Progenitor cell of endocrine pancreas (in vitro differentiated cells): Measurements from ENCODE around the gene OTUB2. TPM values are rescaled to one million over a fixed set of nuclear protein-coding genes. Genes with fewer than 3 reads are reported as not detected.
A peak's percentile ranks its signal among the peaks of the same experiment; 100 is the strongest.
"Not testable (repeated sequence)": the region's sequence is repeated elsewhere in the genome, so short reads cannot be mapped to it uniquely, and the experiment has no call there.

Experiments
- DNase-seq: peaks from one replicate; pipeline ENCODE4 v3.0.0; 2021; ENCODE audit warnings: low spot score; ENCODE audit not compliant: unreplicated experiment
- H3K27ac Mint-ChIP-seq: 2 replicates; pipeline ENCODE4 v1.8.0; 2021; ENCODE audit warnings: mild to moderate bottlenecking, moderate library complexity, mixed read lengths
- H3K27me3 Mint-ChIP-seq: 2 replicates; pipeline ENCODE4 v1.8.0; 2021; ENCODE audit warnings: mixed read lengths
- H3K36me3 Mint-ChIP-seq: 2 replicates; pipeline ENCODE4 v1.8.0; 2022; ENCODE audit warnings: mixed read lengths; ENCODE audit not compliant: insufficient read depth
- H3K4me1 Mint-ChIP-seq: 2 replicates; pipeline ENCODE4 v1.8.0; 2021; ENCODE audit warnings: low read depth, mixed read lengths
- H3K4me3 Mint-ChIP-seq: 2 replicates; pipeline ENCODE4 v1.8.0; 2021; ENCODE audit warnings: low read depth, mild to moderate bottlenecking, moderate library complexity, mixed read lengths
- H3K9me3 Mint-ChIP-seq: 2 replicates; pipeline ENCODE4 v1.8.0; 2021; ENCODE audit warnings: low read depth, mixed read lengths
- total RNA-seq: library from RNA; stranded (reverse); gene quantifications from 2 replicates; pipeline ENCODE4 v1.2.1, GENCODE V29; 2021
- TF ChIP-seq, protein P1 (sequence below): fragments of 200-600 bp; sonication (generic); IDR thresholded peaks from one replicate; pipeline ENCODE4 v1.5.0; 2021; ENCODE audit warnings: antibody characterized with exemption, mild to moderate bottlenecking; ENCODE audit not compliant: unreplicated experiment

Gene OTUB2
- total RNA-seq, 1 donor from 2014 or later = 7.0 TPM

DNA sequence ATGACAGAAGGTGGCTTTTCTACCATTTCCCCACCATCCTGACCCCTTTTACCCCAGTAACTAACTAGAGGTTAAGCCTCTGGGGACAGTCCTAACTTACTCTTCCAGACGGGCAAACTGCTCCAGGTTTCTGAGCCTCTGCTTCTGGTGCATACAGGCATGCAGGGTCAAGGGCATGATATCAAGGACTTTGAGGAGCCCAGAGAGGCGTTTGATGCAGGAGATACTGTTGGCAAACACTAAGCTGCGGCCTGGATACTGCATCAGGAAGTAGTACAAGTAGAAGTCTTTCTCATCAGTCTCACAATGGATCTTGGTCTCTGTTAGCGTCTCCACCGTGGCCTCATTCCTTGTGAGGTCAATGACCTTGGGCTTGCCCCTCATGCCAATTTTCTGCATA is 33.9 kb downstream of the OTUB2 start:
- TF ChIP-seq, protein P1, sequence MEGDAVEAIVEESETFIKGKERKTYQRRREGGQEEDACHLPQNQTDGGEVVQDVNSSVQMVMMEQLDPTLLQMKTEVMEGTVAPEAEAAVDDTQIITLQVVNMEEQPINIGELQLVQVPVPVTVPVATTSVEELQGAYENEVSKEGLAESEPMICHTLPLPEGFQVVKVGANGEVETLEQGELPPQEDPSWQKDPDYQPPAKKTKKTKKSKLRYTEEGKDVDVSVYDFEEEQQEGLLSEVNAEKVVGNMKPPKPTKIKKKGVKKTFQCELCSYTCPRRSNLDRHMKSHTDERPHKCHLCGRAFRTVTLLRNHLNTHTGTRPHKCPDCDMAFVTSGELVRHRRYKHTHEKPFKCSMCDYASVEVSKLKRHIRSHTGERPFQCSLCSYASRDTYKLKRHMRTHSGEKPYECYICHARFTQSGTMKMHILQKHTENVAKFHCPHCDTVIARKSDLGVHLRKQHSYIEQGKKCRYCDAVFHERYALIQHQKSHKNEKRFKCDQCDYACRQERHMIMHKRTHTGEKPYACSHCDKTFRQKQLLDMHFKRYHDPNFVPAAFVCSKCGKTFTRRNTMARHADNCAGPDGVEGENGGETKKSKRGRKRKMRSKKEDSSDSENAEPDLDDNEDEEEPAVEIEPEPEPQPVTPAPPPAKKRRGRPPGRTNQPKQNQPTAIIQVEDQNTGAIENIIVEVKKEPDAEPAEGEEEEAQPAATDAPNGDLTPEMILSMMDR = no peak
- no peaks in the 10 kb centered on the region for H3K27me3 Mint-ChIP-seq
- H3K4me1 Mint-ChIP-seq = no peaks in the 10 kb centered on the region
- DNase-seq = no peak
- no peaks in the 10 kb centered on the region for H3K9me3 Mint-ChIP-seq
- no peak overlapping the region for H3K4me3 Mint-ChIP-seq
- no peak overlapping the region for H3K27ac Mint-ChIP-seq
- peaks cover 16% of the 10 kb centered on the region for H3K36me3 Mint-ChIP-seq

DNA sequence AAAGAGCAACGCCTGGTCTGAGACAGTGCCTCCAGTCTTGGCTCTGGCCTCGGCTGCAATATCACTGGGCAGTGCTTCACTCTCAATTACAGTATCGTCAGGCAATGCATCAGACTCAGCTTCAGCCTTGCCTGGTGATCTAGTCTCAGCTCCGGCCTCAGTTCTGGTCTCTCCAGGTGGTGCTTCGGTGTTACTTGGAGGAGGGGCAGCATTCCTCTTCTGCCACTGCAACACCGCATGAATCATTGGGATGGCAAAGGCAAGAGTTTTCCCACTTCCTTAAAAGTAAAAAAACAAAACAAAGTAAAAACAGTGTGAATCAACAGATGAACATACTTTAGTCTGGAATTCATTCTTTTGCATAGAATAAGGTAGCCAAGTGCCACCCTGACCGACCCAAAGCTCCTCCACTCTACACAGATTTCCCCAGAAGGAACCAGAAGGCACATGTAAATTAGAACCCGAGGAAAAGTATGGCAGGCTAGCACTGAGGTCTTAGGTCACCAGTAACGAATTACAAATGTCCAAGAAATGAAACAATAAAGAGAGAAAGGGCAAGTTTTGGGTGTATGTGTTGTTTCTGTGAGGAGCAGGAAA is 36.3 kb downstream of the OTUB2 start:
- TF ChIP-seq, protein P1 = no peak
- Mint-ChIP-seq H3K27me3 (no peaks in the 10 kb centered on the region), H3K27ac (no peak overlapping the region), H3K36me3 (peaks cover 14% of the 10 kb centered on the region), H3K4me1 (peaks cover 12% of the 10 kb centered on the region), H3K4me3 (no peak overlapping the region), H3K9me3 (peaks cover 8% of the 10 kb centered on the region)
- DNase-seq = no peak

DNA sequence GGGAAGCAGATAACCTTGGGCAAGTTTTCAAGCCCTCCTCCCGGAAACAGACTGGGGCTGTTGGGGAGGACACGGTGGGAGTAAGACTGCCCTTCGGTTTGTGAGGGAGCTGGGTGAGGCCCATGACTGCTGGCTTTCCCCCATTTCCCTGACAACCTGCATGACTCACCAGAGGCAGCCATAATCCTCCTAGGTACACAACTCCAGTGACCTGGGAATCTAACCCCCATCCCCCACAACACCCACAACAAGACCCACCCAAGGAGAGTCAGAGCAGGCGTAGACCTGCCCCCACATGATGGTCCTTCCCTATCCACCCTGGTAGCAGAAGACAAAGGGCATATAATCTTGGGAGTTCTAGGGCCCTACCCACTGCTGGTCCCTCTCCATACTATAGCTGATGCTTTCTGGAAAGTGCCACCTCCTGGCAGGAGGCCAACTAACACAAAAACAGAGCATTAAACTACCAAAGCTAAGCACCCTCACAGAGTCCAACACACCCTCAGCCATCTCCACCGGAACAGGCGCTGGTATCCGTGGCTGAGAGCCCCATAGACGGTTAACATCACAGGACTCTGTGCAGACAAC is 40.0 kb downstream of the OTUB2 start:
- Mint-ChIP-seq H3K27ac (peak overlapping the region; percentile 76), H3K9me3 (peaks cover 43% of the 10 kb centered on the region), H3K4me1 (peaks cover 12% of the 10 kb centered on the region)

DNA sequence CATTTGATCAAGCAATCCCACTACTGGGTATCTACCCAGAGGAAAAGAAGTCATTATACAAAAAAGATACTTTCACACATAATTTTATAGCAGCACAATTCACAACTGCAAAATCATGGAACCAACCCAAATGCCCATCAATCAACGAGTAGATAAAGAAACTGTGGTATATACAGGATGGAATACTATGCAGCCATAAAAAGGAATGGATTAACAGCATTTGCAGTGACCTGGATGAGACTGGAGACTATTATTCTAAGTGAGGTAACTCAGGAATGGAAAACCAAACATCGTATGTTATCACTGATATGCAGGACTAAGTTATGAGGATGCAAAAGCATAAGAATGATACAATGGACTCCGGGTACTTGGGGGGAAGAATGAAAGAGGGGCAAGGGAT is 45.9 kb downstream of the OTUB2 start:
- not testable (repeated sequence) for H3K27ac Mint-ChIP-seq, DNase-seq, H3K4me3 Mint-ChIP-seq, H3K4me1 Mint-ChIP-seq, H3K27me3 Mint-ChIP-seq
- peaks cover 66% of the 10 kb centered on the region for H3K36me3 Mint-ChIP-seq
- H3K9me3 Mint-ChIP-seq = peaks cover 62% of the 10 kb centered on the region

More for the DNA sequence above, 40.0 kb downstream of the OTUB2 start:
- Mint-ChIP-seq H3K36me3 (peaks cover 38% of the 10 kb centered on the region), H3K4me3 (no peak overlapping the region), H3K27me3 (no peaks in the 10 kb centered on the region)
- no peak for DNase-seq
- TF ChIP-seq, protein P1 = no peak

DNA sequence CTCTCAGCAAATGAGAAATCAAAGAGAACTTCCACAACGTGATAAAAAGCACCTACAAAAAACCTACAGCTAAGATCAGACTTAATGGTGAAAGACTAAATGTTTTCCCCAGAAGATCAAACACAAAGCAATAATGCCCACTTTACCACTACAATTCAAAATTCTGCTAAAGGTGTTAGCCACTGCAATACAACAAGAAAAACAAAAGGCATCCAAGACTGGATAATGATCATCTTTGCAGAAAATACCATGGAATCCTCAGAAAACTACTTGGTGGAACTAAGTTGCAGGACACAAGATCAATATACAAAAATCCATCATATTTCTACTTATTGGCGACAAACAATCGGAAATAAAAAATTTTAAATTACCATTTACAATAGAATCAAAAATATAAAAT is 48.4 kb downstream of the OTUB2 start:
- TF ChIP-seq, protein P1 = no peak
- Mint-ChIP-seq H3K27me3 (no peaks in the 10 kb centered on the region), H3K4me3 (no peak overlapping the region), H3K27ac (peak overlapping the region; percentile 28), H3K36me3 (peaks cover 62% of the 10 kb centered on the region), H3K4me1 (peaks cover 17% of the 10 kb centered on the region), H3K9me3 (peaks cover 38% of the 10 kb centered on the region)
- DNase-seq = no peak

DNA sequence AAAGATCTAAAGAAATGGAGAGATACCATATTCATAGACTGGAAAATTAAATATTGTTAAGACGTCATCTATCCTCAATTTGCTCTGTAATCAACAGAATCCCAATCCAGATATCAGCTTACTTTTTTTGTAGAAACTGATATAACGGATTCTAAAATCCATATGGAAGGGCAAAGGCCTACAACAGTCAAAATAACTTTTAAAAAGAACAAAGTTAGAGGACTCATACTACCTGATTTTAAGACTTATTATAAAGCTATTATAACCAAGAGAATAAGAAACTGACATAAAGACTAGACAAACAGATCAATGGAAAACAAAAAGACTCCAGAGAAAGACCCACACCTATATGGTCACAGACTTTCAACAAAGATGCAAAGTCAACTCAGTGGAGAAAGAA is 48.9 kb downstream of the OTUB2 start:
- H3K4me3 Mint-ChIP-seq = no peak overlapping the region
- H3K36me3 Mint-ChIP-seq = peaks cover 57% of the 10 kb centered on the region
- DNase-seq = no peak
- H3K9me3 Mint-ChIP-seq = peaks cover 34% of the 10 kb centered on the region
- TF ChIP-seq, protein P1 = no peak
- H3K27me3 Mint-ChIP-seq = no peaks in the 10 kb centered on the region
- H3K27ac Mint-ChIP-seq = no peak overlapping the region
- H3K4me1 Mint-ChIP-seq = peaks cover 22% of the 10 kb centered on the region
